ENCODE data around the gene TNIK. TPM values are rescaled to one million over a fixed set of nuclear protein-coding genes. Genes with fewer than 3 reads are reported as not detected.

TNIK gene
- total RNA-seq, 2 donors from 2014 or later, result 9.0 to 11.6 TPM

DNA sequence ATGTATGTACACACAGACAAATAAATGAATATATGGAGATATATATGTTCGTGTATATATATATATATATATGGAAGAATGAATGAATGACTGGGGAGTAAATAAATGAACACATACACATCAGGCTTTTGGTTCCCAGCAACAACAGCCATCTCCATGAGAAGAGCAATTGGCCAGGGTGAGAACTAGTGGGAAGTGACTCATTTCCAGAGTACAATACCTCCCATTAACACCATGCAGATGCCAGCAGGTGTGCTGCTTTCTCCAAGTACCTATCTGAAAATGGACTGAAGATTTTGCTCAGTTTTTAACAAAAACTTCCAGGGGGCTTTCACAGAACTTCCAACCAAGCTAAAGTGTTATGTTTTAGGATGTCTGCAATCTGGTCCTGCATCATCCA, 253.9 kb downstream of the TNIK start:
- no peak overlapping the region for H3K4me3 ChIP-seq
- H3K27ac ChIP-seq, result no peak overlapping the region
- H3K4me1 ChIP-seq, result peaks cover 0 to 14% of the 10 kb centered on the region in 2 donors
- no peaks in the 10 kb centered on the region for H3K9me3 ChIP-seq
- H3K27me3 ChIP-seq, result no peaks in the 10 kb centered on the region
- no peak for DNase-seq (ENCODE audit: low spot score)
- TF ChIP-seq, protein P1, sequence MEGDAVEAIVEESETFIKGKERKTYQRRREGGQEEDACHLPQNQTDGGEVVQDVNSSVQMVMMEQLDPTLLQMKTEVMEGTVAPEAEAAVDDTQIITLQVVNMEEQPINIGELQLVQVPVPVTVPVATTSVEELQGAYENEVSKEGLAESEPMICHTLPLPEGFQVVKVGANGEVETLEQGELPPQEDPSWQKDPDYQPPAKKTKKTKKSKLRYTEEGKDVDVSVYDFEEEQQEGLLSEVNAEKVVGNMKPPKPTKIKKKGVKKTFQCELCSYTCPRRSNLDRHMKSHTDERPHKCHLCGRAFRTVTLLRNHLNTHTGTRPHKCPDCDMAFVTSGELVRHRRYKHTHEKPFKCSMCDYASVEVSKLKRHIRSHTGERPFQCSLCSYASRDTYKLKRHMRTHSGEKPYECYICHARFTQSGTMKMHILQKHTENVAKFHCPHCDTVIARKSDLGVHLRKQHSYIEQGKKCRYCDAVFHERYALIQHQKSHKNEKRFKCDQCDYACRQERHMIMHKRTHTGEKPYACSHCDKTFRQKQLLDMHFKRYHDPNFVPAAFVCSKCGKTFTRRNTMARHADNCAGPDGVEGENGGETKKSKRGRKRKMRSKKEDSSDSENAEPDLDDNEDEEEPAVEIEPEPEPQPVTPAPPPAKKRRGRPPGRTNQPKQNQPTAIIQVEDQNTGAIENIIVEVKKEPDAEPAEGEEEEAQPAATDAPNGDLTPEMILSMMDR (IDR thresholded peaks at IDR 0.05), result no peak
- no peaks in the 10 kb centered on the region for H3K36me3 ChIP-seq

DNA sequence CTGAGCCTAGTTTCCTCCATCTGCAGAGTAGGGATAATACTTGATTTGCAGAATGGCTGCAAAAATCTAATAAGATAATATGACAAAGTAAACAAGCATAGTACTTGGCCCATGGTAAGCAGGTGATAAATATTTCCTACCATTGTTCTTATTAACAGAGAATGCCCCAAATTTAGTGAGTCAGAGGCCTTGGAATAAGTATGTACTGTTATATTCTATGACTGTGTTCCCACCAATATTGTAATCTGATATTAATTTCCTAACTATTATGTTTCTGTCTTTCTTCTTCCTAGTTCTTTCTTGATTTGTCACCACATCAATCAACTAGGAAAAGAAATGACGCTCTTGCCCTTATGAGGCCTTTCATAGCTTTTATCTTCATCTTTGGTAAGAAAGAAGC, 255.3 kb downstream of the TNIK start:
- TF ChIP-seq, protein P1 (IDR thresholded peaks at IDR 0.05), result no peak
- Histone ChIP-seq H3K27ac (no peak overlapping the region), H3K4me3 (no peak overlapping the region), H3K4me1 (peaks cover 0 to 16% of the 10 kb centered on the region in 2 donors), H3K9me3 (no peaks in the 10 kb centered on the region), H3K27me3 (no peaks in the 10 kb centered on the region), H3K36me3 (no peaks in the 10 kb centered on the region)
- DNase-seq (ENCODE audit: low spot score), result no peak

DNA sequence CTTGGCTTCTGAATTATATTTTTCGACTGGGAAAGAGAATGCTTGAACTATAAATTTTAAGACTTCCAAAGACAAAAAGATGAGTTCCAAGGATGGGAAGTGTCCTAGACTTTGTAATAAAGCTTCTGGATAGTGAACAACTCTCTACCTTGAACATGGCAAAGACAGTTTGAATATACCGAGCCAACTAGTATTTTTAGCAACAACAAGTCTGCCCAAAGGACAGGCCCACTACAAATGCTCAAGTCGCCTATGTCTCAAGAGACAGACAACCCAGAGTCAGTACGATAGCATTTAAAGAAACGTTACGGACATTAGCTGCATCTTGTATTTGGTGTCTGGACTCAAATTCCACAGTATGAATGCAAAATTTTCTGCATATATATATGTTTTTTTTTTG, 258.4 kb downstream of the TNIK start:
- TF ChIP-seq, protein P1 (IDR thresholded peaks at IDR 0.05), result no peak
- Histone ChIP-seq H3K4me1 (peaks cover 0 to 19% of the 10 kb centered on the region in 2 donors), H3K4me3 (no peak overlapping the region), H3K27ac (no peak overlapping the region), H3K27me3 (no peaks in the 10 kb centered on the region), H3K36me3 (no peaks in the 10 kb centered on the region), H3K9me3 (no peaks in the 10 kb centered on the region)
- DNase-seq (ENCODE audit: low spot score), result no peak

DNA sequence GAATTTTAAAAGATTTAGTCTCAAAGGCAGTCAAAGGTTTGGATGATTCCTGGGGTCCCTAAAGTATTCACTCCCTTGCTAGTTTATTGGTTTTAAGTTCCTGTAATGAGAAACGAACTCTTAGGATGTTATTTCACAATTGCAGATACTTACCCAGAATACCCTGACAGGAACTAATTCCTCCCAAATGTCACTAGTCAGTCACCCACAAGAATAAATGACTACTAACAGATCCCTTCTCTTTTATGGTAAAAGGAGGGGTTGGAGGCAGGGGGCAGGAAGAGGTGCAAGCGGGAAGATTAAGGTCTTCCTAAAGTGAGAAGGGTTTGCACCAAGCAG, 259.5 kb downstream of the TNIK start:
- Histone ChIP-seq H3K4me3 (no peak overlapping the region), H3K4me1 (peaks cover 0 to 19% of the 10 kb centered on the region in 2 donors), H3K36me3 (no peaks in the 10 kb centered on the region), H3K9me3 (no peaks in the 10 kb centered on the region), H3K27me3 (no peaks in the 10 kb centered on the region), H3K27ac (no peak overlapping the region)
- DNase-seq (ENCODE audit: low spot score), result no peak
- TF ChIP-seq, protein P1 (IDR thresholded peaks at IDR 0.05), result no peak

DNA sequence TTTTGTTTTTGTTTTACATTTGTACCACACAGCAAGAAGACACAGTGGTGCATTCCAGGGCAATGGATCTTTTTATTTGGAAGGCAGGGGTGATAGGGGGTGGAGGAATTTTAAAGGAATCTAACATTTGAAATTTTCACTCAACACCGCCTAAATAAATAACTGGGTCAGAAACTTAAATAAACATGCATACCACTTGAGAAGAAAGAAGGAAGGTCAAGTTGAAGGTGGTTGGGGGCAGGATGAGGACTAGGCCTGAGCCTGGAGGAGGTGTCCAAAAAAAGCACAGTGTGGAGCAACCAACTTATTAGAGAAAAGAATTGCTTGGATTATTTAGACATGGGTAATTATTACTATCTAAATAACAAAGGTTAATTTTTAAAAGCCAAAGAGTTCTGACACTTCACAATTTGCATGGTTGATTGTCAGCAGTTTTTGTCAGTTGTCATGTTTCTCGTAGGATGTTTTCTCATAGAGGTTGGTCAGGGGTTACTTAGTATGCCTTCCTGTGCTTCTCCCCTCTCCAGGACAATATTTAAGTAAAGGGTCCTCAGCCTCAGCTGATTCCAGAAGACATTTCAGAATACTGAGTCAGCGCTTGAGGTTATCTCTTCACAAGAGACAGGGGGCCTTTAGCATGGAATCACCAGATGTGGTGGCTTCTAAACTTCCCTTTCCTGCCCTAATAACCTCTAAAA, 260.0 kb downstream of the TNIK start:
- H3K4me1 ChIP-seq, result peaks cover 0 to 19% of the 10 kb centered on the region in 2 donors
- TF ChIP-seq, protein P1 (IDR thresholded peaks at IDR 0.05), result no peak
- no peak overlapping the region for H3K4me3 ChIP-seq
- H3K9me3 ChIP-seq, result no peaks in the 10 kb centered on the region
- H3K27ac ChIP-seq, result no peak overlapping the region
- H3K36me3 ChIP-seq, result no peaks in the 10 kb centered on the region
- no peak for DNase-seq (ENCODE audit: low spot score)
- H3K27me3 ChIP-seq, result no peaks in the 10 kb centered on the region

DNA sequence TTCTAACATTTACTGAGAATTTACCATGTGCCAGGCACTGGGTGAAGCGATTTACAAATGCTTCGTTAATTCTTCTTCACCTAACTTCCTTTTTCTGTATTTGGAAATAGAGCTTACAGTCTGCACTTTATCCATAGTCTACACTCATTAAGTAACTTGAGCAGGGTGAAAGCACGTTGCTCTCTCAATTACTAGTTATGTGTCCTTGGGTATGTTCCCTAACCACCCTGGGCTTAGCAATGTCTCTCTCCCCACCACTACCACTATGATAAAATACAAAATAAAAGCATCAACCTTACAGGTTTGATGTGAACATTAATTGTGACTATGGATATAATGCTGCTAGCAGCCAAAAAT, 260.8 kb downstream of the TNIK start:
- H3K4me1 ChIP-seq, result peaks cover 0 to 19% of the 10 kb centered on the region in 2 donors
- H3K27ac ChIP-seq, result no peak overlapping the region
- no peak overlapping the region for H3K4me3 ChIP-seq
- H3K36me3 ChIP-seq, result no peaks in the 10 kb centered on the region
- no peak for DNase-seq (ENCODE audit: low spot score)
- H3K27me3 ChIP-seq, result no peaks in the 10 kb centered on the region
- TF ChIP-seq, protein P1 (IDR thresholded peaks at IDR 0.05), result no peak
- no peaks in the 10 kb centered on the region for H3K9me3 ChIP-seq

Measured in right atrium auricular region (tissue), 2 donors.